B cell (primary cell): ENCODE results near the gene HNRNPU.

ENCODE experiments used
- EZH2 ChIP-seq: IDR thresholded peaks from 2 replicates; pipeline ENCODE4 v1.6.1; 2012; ENCODE audit warnings: borderline replicate concordance, low read depth, mild to moderate bottlenecking, moderate library complexity, low read length; ENCODE audit not compliant: insufficient read depth, poor library complexity, severe bottlenecking
- TF ChIP-seq, protein P1 (sequence below): fragments of 200-600 bp; IDR thresholded peaks from one replicate; pipeline ENCODE4 v1.8.0; 2022; ENCODE audit warnings: antibody characterized with exemption, mild to moderate bottlenecking

DNA sequence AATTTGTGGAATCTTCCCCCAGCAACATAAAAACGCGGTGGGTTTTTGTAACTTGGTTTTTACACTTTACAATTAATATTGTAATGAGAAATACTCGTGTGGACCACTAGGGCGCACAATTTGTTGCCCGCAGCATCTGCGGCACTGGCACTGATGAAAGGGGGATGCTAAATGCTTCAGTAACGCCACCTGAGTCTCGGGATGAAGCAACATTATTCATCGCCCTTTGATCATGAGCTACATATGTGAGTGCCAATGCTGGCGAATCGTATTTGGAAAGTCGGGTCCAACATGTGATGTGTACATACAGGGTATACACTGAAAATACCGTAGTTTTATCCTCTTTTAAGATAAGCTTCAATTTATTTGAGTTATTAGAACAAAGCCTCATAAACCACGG is 63.1 kb downstream of the HNRNPU start:
- TF ChIP-seq, protein P1, sequence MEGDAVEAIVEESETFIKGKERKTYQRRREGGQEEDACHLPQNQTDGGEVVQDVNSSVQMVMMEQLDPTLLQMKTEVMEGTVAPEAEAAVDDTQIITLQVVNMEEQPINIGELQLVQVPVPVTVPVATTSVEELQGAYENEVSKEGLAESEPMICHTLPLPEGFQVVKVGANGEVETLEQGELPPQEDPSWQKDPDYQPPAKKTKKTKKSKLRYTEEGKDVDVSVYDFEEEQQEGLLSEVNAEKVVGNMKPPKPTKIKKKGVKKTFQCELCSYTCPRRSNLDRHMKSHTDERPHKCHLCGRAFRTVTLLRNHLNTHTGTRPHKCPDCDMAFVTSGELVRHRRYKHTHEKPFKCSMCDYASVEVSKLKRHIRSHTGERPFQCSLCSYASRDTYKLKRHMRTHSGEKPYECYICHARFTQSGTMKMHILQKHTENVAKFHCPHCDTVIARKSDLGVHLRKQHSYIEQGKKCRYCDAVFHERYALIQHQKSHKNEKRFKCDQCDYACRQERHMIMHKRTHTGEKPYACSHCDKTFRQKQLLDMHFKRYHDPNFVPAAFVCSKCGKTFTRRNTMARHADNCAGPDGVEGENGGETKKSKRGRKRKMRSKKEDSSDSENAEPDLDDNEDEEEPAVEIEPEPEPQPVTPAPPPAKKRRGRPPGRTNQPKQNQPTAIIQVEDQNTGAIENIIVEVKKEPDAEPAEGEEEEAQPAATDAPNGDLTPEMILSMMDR: peak; percentile 81
- no peak for TF ChIP-seq EZH2
